ENCODE measurements around the gene SLFN11.

DNA sequence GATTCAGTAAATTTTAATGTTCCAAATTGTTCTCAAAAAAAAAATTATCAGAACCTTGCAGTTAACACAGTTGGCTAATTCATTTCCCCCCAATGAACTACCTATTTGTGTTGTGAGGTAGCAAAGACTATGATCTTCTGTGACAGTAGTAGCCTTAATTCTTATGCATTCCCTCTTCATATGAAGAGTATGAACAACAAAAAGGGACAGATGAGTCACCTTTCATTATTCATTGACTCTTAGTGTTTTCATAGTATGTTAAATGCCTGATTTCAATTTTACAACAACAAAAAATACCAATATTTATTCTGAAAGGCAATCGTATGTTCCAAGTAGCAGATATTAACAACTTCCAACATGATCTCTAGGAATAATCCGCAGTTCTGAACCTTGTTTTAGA is 3.6 kb upstream of the SLFN11 start:
- no peak for TF ChIP-seq EP300 (IDR thresholded peaks at IDR 0.05)
- TF ChIP-seq, protein P1, sequence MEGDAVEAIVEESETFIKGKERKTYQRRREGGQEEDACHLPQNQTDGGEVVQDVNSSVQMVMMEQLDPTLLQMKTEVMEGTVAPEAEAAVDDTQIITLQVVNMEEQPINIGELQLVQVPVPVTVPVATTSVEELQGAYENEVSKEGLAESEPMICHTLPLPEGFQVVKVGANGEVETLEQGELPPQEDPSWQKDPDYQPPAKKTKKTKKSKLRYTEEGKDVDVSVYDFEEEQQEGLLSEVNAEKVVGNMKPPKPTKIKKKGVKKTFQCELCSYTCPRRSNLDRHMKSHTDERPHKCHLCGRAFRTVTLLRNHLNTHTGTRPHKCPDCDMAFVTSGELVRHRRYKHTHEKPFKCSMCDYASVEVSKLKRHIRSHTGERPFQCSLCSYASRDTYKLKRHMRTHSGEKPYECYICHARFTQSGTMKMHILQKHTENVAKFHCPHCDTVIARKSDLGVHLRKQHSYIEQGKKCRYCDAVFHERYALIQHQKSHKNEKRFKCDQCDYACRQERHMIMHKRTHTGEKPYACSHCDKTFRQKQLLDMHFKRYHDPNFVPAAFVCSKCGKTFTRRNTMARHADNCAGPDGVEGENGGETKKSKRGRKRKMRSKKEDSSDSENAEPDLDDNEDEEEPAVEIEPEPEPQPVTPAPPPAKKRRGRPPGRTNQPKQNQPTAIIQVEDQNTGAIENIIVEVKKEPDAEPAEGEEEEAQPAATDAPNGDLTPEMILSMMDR (IDR thresholded peaks at IDR 0.05): no peak
- no peak for TF ChIP-seq POLR2A (IDR thresholded peaks at IDR 0.05)
